Testis (tissue), 3 donors: ENCODE data around the gene RAB36. TPM values are rescaled to one million over a fixed set of nuclear protein-coding genes. Genes with fewer than 3 reads are reported as not detected.

ENCODE experiments used
- DNase-seq: peaks from one replicate; pipeline ENCODE4 v3.0.0-alpha.2; 2019
- H3K27ac ChIP-seq, 2 donors: fragments of 200-600 bp; sonication (generic); one replicate each; pipeline ENCODE4 v1.5.1; 2019
- H3K27me3 ChIP-seq: fragments of 200-600 bp; sonication (generic); one replicate; pipeline ENCODE4 v1.5.1; 2019
- H3K36me3 ChIP-seq: fragments of 200-600 bp; sonication (generic); one replicate; pipeline ENCODE4 v1.5.1; 2017; ENCODE audit warnings: low read depth; ENCODE audit errors: missing control alignments
- H3K4me1 ChIP-seq: fragments of 200-600 bp; sonication (generic); one replicate; pipeline ENCODE4 v1.5.1; 2019
- H3K4me3 ChIP-seq, 2 donors: fragments of 200-600 bp; sonication (generic); one replicate each; pipeline ENCODE4 v1.5.1; 2017 to 2019
- H3K9me3 ChIP-seq: fragments of 200-600 bp; sonication (generic); one replicate; pipeline ENCODE4 v1.5.1; 2017
- POLR2A ChIP-seq: fragments of 450-650 bp; IDR thresholded peaks from one replicate; pipeline ENCODE4 v1.6.1; 2017; ENCODE audit warnings: antibody characterized with exemption, mild to moderate bottlenecking, moderate library complexity
- WGBS, 2 donors: methylation state at CpG; one replicate each; pipeline ENCODE4 v1.1.5; 2018; 5-methylcytosine and 5-hydroxymethylcytosine counted together
- intact Hi-C: fragments of 100-400 bp; cut with DNase I; formaldehyde crosslinking; loops from one replicate; pipeline ENCODE4 v1.15.1; 2023; ENCODE audit warnings: low total_unique reads
- polyA plus RNA-seq: library from polyadenylated mRNA; stranded (reverse); fragments of 350-450 nt; fragmentation: Illumina TruSeq; extraction: RNeasy Lipid Tissue Mini Kit (QIAGEN cat#74804); gene quantifications from one replicate; pipeline ENCODE4 v1.2.3, GENCODE V29; 2014; ENCODE audit warnings: low read depth, low replicate concordance; ENCODE audit not compliant: insufficient read depth
- total RNA-seq, 2 donors: library from RNA; depleted of rRNA; stranded (reverse); fragments of >200 nt; gene quantifications; one replicate each; pipeline ENCODE4 v1.2.3, GENCODE V29; 2016
- TF ChIP-seq, protein P1 (sequence below), 3 experiments: fragments of 450-650 bp in 2 of 3; fragments of 200-600 bp in 1 of 3; sonication (generic) in 1 of 3; IDR thresholded peaks; one replicate each; pipeline ENCODE4 v1.5.1; 2016 to 2019; ENCODE audit warnings: antibody characterized with exemption in 3 of 3, mild to moderate bottlenecking in 2 of 3, moderate library complexity in 1 of 3

RAB36 gene
- total and polyA plus RNA-seq, 3 donors from 2014 or later: 7.4 to 11.1 (median 7.5) TPM

DNA sequence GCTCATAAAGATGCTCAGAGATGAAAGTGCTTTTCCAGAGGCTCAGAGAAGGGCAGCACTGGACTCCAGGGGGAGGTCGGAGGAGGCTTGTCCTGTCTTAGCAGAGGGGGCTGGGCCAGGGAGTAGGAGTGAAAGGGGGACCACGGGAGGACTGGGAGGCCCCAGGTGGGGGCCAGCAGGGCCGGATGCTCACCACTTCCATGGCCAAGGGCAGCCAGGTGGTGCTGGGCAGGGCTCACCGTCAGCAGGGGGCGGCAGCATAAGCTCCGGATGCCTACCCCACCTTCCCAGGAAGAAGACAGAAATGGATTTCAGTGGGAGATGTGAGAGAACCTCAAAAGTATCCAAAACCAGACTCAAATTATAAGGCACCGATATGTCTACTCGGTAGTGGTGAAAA is 11.0 kb downstream of the RAB36 start:
- WGBS, 2 donors: 65 to 67% methylated on average over 7 to 8 of the region's 8 CpGs
- Histone ChIP-seq H3K36me3 (no peaks in the 10 kb centered on the region), H3K27ac (no peak overlapping the region), H3K9me3 (no peaks in the 10 kb centered on the region), H3K27me3 (no peaks in the 10 kb centered on the region), H3K4me1 (no peaks in the 10 kb centered on the region), H3K4me3 (no peak overlapping the region)
- no peak for DNase-seq
- intact Hi-C loops: no loop called here
- no peak for TF ChIP-seq POLR2A
- TF ChIP-seq, protein P1, sequence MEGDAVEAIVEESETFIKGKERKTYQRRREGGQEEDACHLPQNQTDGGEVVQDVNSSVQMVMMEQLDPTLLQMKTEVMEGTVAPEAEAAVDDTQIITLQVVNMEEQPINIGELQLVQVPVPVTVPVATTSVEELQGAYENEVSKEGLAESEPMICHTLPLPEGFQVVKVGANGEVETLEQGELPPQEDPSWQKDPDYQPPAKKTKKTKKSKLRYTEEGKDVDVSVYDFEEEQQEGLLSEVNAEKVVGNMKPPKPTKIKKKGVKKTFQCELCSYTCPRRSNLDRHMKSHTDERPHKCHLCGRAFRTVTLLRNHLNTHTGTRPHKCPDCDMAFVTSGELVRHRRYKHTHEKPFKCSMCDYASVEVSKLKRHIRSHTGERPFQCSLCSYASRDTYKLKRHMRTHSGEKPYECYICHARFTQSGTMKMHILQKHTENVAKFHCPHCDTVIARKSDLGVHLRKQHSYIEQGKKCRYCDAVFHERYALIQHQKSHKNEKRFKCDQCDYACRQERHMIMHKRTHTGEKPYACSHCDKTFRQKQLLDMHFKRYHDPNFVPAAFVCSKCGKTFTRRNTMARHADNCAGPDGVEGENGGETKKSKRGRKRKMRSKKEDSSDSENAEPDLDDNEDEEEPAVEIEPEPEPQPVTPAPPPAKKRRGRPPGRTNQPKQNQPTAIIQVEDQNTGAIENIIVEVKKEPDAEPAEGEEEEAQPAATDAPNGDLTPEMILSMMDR (IDR thresholded peaks at IDR 0.05): no peak

DNA sequence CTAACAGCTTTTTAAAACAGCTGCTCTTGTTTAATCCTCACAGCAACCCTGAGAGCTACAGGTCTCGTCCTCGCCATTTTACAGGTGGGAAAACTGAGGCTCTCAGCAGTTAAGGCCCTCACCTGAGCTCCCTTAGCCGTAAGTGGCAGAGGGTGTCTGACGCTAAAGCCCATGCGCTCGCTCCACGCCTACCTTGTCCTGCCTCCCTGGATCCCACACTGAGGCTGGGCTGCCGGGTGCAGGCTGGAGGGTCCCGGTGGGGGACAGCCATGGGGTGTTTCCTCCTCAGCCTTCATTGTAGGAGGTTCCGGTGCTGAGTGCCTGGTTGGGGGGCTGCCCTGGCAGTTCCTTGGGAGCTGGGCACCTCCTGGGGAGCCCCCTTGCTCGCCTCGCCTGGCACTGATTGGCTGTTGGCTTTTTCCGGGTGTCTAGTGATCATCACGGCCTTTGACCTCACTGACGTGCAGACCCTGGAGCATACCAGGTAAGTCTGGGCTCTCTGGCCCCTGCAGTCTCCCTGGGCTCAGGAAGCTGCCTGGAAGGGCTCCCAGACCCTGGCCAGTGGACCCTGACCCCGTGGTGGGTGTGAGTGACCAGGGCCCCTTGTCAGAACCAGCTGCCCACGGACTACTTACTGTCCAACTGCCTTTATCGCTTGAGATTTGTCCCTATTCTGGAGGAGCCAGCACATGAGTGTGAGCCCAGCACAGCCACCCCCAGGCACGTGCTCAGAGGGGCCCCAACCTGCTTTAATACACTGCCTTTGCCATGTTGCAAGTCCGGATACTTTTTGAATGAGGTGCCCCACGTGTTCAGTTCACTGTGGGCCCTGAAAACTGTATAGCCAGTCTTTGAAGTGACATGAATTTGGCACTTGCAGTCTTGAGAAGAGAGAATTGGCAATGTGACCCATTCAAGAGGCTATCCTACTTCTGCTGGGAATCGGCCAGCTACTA is 12.6 kb downstream of the RAB36 start:
- H3K4me3 ChIP-seq: no peak overlapping the region
- H3K4me1 ChIP-seq: no peaks in the 10 kb centered on the region
- no peak for DNase-seq
- H3K27me3 ChIP-seq: no peaks in the 10 kb centered on the region
- intact Hi-C loops: no loop called here
- H3K9me3 ChIP-seq: no peaks in the 10 kb centered on the region
- no peak overlapping the region for H3K27ac ChIP-seq
- TF ChIP-seq, protein P1 (IDR thresholded peaks at IDR 0.05): no peak
- no peak for TF ChIP-seq POLR2A
- no peaks in the 10 kb centered on the region for H3K36me3 ChIP-seq
- 87 to 96% methylated on average over 18 to 22 of the region's 22 CpGs for WGBS, 2 donors

DNA sequence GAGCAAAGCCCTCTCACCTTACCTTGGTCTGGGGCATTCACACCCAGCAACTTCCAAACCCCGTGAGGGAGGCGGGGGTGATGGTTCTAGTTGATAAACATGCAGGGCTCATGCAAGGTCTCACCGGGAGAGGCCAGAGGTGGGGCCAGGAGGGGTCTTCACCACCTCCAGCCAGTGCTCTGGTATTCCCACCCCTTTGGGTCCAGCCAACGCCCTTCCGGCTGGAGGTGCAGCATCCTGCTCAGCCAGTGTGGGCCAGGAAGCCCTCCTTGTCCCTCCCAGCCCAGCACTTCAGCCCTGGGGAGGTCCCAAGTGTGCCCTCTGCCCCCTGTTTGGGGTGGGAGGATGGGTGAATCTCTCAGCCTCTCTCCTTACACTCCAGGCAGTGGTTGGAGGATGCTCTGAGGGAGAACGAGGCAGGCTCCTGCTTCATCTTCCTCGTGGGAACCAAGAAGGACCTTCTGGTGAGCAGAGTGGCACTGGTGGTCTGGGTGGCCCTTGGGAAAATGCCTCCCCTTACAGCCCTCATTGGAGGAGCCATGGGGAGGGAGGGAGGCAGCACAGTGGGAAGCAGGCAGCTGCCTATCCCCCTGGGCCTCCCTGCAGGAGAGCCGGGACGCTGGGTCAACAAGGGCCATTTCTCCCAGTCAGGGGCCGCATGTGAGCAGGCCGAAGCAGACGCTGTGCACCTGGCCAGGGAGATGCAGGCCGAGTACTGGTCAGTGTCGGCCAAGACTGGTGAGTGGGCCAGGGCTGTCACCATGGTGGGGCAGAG is 13.4 kb downstream of the RAB36 start:
- DNase-seq: no peak
- TF ChIP-seq, protein P1 (IDR thresholded peaks at IDR 0.05): no peak
- TF ChIP-seq POLR2A: no peak
- Histone ChIP-seq H3K4me3 (no peak overlapping the region), H3K27me3 (no peaks in the 10 kb centered on the region), H3K4me1 (peaks cover under 1% of the 10 kb centered on the region), H3K27ac (no peak overlapping the region), H3K36me3 (no peaks in the 10 kb centered on the region), H3K9me3 (no peaks in the 10 kb centered on the region)
- 90 to 92% methylated on average over 13 to 14 of the region's 14 CpGs for WGBS, 2 donors
- intact Hi-C loops: no loop called here

DNA sequence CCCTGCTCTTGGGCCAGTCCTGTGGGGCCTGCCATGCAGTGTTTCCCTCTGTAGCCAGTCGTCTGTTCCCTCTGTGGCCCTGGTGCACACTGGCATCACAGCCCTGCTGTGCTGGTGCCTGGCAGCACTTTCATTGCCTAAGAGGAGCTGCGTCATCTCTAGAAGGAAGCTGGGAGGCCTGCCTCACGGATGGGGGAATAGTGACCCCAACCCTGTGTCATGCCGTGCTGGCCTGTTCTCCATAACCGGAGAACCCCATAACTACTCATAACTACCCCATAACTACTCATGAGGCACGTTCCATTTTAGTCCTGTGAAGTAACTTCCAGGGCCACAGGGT is 14.0 kb downstream of the RAB36 start:
- no peak overlapping the region for H3K4me3 ChIP-seq
- no peaks in the 10 kb centered on the region for H3K9me3 ChIP-seq
- DNase-seq: no peak
- no peaks in the 10 kb centered on the region for H3K36me3 ChIP-seq
- 92 to 95% methylated on average over 6 of the region's 6 CpGs for WGBS, 2 donors
- no peaks in the 10 kb centered on the region for H3K27me3 ChIP-seq
- no peak for TF ChIP-seq POLR2A
- TF ChIP-seq, protein P1 (IDR thresholded peaks at IDR 0.05): no peak
- peaks cover 6% of the 10 kb centered on the region for H3K4me1 ChIP-seq
- intact Hi-C loops: no loop called here
- no peak overlapping the region for H3K27ac ChIP-seq
